ENCODE data around the gene SCARB1.
A peak's percentile ranks its signal among the peaks of the same experiment; 100 is the strongest.

- TF ChIP-seq CTCF (IDR thresholded peaks at IDR 0.05; ENCODE audit: poor library complexity), result peak; percentile 9
- no peak for TF ChIP-seq EZH2 (IDR thresholded peaks at IDR 0.05; ENCODE audit: borderline replicate concordance)
These were observed 135.7 kb downstream of the SCARB1 start for GRCh38 chr12:124727922-124728321.
